Measurements from ENCODE around the gene REXO1. TPM values are rescaled to one million over a fixed set of nuclear protein-coding genes. Genes with fewer than 3 reads are reported as not detected.

The REXO1 gene
- total RNA-seq, 1 experiment from 2014 or later: 52.2 TPM

- CTCF ChIA-PET: interaction anchor here (0.6 to 1.9 kb wide), 3 partner anchors 9 to 44 kb away, joined by 4 read pairs; no protein-coding TSS in a partner anchor
These were observed 65.8 kb downstream of the REXO1 start for GRCh38 chr19:1782521-1782920.

More at GRCh38 chr19:1782521-1782920, 65.8 kb downstream of the REXO1 start:
- BruUV-seq (replicated peaks): no TSS peak
- ChIA-PET POLR2A (no interaction called here), RAD21 (ENCODE audit: low non-redundant PET in 1 of 2, low total read pairs in 2 of 2, uncharacterized antibody in 2 of 2, unreplicated experiment in 2 of 2) (no interaction called here)
- Histone ChIP-seq H4K20me1 (ENCODE audit: insufficient read depth) (no peaks in the 10 kb centered on the region), H3K9ac (ENCODE audit: low read length) (no peak overlapping the region), H3K36me3 (ENCODE audit: control insufficient read depth in 1 of 2, insufficient read depth in 2 of 2, low read length in 2 of 2) (no peaks in the 10 kb centered on the region), H2AFZ (ENCODE audit: low read depth, low read length, poor library complexity, severe bottlenecking) (no peak overlapping the region), H3K4me3 (replicated peaks in 1 of 2; ENCODE audit: low read depth in 1 of 2, low read length in 2 of 2) (no peak overlapping the region), H3K9me2 (ENCODE audit: insufficient read depth) (no peaks in the 10 kb centered on the region), H3K27me3 (ENCODE audit: insufficient read depth, low read length) (no peaks in the 10 kb centered on the region), H3K4me2 (ENCODE audit: low read length) (no peak overlapping the region), H3K9me3 (ENCODE audit: control insufficient read depth in 1 of 2, insufficient read depth in 1 of 2, low read depth in 1 of 2, low read length in 2 of 2) (peaks cover 0 to 12% of the 10 kb centered on the region in 2 experiments; a peak in 1 of 4 replicates), H3K27ac (ENCODE audit: low read depth, low read length) (no peak overlapping the region), H3K79me2 (ENCODE audit: insufficient read depth, low read length) (no peaks in the 10 kb centered on the region), H3K4me1 (ENCODE audit: control insufficient read depth in 1 of 2, insufficient read depth in 2 of 2, low read length in 2 of 2) (no peaks in the 10 kb centered on the region)
- ATAC-seq: no peak
- intact Hi-C loops (cut with micrococcal nuclease): no loop called here
- no peak for TF ChIP-seq POLR2AphosphoS5 (IDR thresholded peaks at IDR 0.05; ENCODE audit: low read depth, low read length)
- TF ChIP-seq, protein P1, sequence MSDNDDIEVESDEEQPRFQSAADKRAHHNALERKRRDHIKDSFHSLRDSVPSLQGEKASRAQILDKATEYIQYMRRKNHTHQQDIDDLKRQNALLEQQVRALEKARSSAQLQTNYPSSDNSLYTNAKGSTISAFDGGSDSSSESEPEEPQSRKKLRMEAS (IDR thresholded peaks at IDR 0.05): no peak
- TF ChIP-seq, protein P2, sequence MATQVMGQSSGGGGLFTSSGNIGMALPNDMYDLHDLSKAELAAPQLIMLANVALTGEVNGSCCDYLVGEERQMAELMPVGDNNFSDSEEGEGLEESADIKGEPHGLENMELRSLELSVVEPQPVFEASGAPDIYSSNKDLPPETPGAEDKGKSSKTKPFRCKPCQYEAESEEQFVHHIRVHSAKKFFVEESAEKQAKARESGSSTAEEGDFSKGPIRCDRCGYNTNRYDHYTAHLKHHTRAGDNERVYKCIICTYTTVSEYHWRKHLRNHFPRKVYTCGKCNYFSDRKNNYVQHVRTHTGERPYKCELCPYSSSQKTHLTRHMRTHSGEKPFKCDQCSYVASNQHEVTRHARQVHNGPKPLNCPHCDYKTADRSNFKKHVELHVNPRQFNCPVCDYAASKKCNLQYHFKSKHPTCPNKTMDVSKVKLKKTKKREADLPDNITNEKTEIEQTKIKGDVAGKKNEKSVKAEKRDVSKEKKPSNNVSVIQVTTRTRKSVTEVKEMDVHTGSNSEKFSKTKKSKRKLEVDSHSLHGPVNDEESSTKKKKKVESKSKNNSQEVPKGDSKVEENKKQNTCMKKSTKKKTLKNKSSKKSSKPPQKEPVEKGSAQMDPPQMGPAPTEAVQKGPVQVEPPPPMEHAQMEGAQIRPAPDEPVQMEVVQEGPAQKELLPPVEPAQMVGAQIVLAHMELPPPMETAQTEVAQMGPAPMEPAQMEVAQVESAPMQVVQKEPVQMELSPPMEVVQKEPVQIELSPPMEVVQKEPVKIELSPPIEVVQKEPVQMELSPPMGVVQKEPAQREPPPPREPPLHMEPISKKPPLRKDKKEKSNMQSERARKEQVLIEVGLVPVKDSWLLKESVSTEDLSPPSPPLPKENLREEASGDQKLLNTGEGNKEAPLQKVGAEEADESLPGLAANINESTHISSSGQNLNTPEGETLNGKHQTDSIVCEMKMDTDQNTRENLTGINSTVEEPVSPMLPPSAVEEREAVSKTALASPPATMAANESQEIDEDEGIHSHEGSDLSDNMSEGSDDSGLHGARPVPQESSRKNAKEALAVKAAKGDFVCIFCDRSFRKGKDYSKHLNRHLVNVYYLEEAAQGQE (IDR thresholded peaks at IDR 0.05; ENCODE audit: low read depth): no peak
- no peak for TF ChIP-seq ATF3 (IDR thresholded peaks at IDR 0.05)
- TF ChIP-seq RAD21 (IDR thresholded peaks at IDR 0.05; ENCODE audit: low read depth): no peak
- TF ChIP-seq ELF1 (IDR thresholded peaks at IDR 0.05; ENCODE audit: borderline replicate concordance, low read depth): no peak
- TF ChIP-seq CEBPB (IDR thresholded peaks at IDR 0.05; ENCODE audit: low read depth): no peak
- no peak for TF ChIP-seq ZNF274 (IDR thresholded peaks at IDR 0.05; ENCODE audit: low read depth, low read length)
- TF ChIP-seq JUND (IDR thresholded peaks at IDR 0.05): no peak
- TF ChIP-seq EZH2phosphoT487 (IDR thresholded peaks at IDR 0.05; ENCODE audit: borderline replicate concordance): no peak
- no peak for TF ChIP-seq YY1 (IDR thresholded peaks at IDR 0.05; ENCODE audit: extremely low read depth, insufficient replicate concordance, low read depth, low read length)
- no peak for TF ChIP-seq EGR1 (IDR thresholded peaks at IDR 0.05; ENCODE audit: low read depth)
- TF ChIP-seq SP1 (IDR thresholded peaks at IDR 0.05; ENCODE audit: low read depth): no peak
- TF ChIP-seq SIN3A (IDR thresholded peaks at IDR 0.05; ENCODE audit: low read depth): no peak
- no peak for TF ChIP-seq CBX3 (IDR thresholded peaks at IDR 0.05; ENCODE audit: low read depth)
- TF ChIP-seq SRF (IDR thresholded peaks at IDR 0.05; ENCODE audit: low read depth): no peak
- no peak for TF ChIP-seq EZH2 (IDR thresholded peaks at IDR 0.05)
- no peak for TF ChIP-seq CTCF (IDR thresholded peaks at IDR 0.05 in 2 of 3, conservative IDR thresholded peaks at IDR 0.05 in 1 of 3; ENCODE audit: borderline replicate concordance in 1 of 3, insufficient read depth in 1 of 3, low read depth in 2 of 3, low read length in 2 of 3)
- DNase-seq (ENCODE audit: low read depth, low spot score): no peak
